IMR-90 (cell line): ENCODE results near the gene NFKBIZ.

ENCODE experiments used
- CTCF ChIP-seq: conservative IDR thresholded peaks from 2 replicates; pipeline ENCODE4 v1.5.1; 2012; ENCODE audit warnings: mild to moderate bottlenecking, low read depth, low read length, improper control_type of control experiment
- MXI1 ChIP-seq: IDR thresholded peaks from 2 replicates; pipeline ENCODE4 v1.6.1; 2012; ENCODE audit warnings: low read depth, mild to moderate bottlenecking, low read length, moderate library complexity, borderline replicate concordance
- POLR2A ChIP-seq: IDR thresholded peaks from 2 replicates; pipeline ENCODE4 v1.6.1; 2012; ENCODE audit warnings: mild to moderate bottlenecking, low read depth, low read length
- SMC3 ChIP-seq: fragments of 150-350 bp; IDR thresholded peaks from 2 replicates; pipeline ENCODE4 v1.6.1; 2016; ENCODE audit warnings: low read depth, mild to moderate bottlenecking, antibody characterized with exemption, low read length, moderate library complexity
- USF2 ChIP-seq: fragments of 150-350 bp; IDR thresholded peaks from 2 replicates; pipeline ENCODE4 v1.6.1; 2017; ENCODE audit warnings: mild to moderate bottlenecking, antibody characterized with exemption, low read length, low read depth

- TF ChIP-seq CTCF (no peak), MXI1 (no peak), USF2 (no peak), POLR2A (no peak), SMC3 (no peak)
Measured at GRCh38 chr3:101900316-101900715, 51.0 kb downstream of the NFKBIZ start.
